ENCODE results near the gene TRIM2.

DNA sequence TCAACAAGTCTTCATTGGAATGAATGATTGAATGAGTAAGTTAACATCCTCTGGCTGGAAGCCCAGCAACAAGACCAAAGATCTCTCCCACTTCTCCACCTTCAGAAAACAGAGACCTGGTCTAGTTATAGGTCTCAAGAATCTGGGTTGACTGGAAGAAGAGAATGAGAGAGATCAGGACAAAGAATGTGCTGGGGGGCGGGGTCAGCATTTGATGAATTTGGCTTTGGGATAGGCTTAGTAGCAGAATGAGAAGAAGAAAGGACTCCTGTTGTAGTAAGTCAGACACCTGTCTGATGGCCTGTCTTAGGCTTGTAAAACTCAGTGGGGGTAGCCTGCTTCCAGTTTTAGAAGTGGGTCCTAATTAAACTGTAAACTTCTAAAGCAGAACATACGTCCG, 51.0 kb downstream of the TRIM2 start:
- TF ChIP-seq POLR2A (IDR thresholded peaks at IDR 0.05; ENCODE audit: borderline replicate concordance, extremely low read depth, insufficient read depth, insufficient read length) = no peak
- TF ChIP-seq, protein P1, sequence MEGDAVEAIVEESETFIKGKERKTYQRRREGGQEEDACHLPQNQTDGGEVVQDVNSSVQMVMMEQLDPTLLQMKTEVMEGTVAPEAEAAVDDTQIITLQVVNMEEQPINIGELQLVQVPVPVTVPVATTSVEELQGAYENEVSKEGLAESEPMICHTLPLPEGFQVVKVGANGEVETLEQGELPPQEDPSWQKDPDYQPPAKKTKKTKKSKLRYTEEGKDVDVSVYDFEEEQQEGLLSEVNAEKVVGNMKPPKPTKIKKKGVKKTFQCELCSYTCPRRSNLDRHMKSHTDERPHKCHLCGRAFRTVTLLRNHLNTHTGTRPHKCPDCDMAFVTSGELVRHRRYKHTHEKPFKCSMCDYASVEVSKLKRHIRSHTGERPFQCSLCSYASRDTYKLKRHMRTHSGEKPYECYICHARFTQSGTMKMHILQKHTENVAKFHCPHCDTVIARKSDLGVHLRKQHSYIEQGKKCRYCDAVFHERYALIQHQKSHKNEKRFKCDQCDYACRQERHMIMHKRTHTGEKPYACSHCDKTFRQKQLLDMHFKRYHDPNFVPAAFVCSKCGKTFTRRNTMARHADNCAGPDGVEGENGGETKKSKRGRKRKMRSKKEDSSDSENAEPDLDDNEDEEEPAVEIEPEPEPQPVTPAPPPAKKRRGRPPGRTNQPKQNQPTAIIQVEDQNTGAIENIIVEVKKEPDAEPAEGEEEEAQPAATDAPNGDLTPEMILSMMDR (IDR thresholded peaks at IDR 0.05 in 2 of 3, conservative IDR thresholded peaks at IDR 0.05 in 1 of 3; ENCODE audit: borderline replicate concordance in 1 of 3, insufficient read depth in 1 of 3, low read depth in 2 of 3, low read length in 2 of 3) = no peak

Measured in HCT116 (cell line).